Transverse colon (tissue), 3 donors: ENCODE results near the gene SELENOO.

Experiments used
- CTCF ChIP-seq, 5 experiments: fragments of 200-600 bp in 3 of 5; fragments of 450-650 bp in 2 of 5; sonication (generic) in 3 of 5; IDR thresholded peaks; 1 replicate in 2 of 5; 2 replicates in 3 of 5; pipeline ENCODE4 v1.5.1; 2016 to 2017; ENCODE audit warnings: antibody characterized with exemption in 5 of 5, inconsistent platforms in 3 of 5, mild to moderate bottlenecking in 2 of 5, moderate library complexity in 1 of 5
- POLR2A ChIP-seq: fragments of 450-650 bp; IDR thresholded peaks from one replicate; pipeline ENCODE4 v1.6.1; 2016; ENCODE audit warnings: antibody characterized with exemption, mild to moderate bottlenecking, moderate library complexity

- TF ChIP-seq CTCF (IDR thresholded peaks at IDR 0.05) (no peak), POLR2A (no peak)
Measured at GRCh38 chr22:50189184-50189848, 11.5 kb upstream of the SELENOO start.
